K562 treated with DMSO at 1 percent for 12 hours (cell line): ENCODE data around the gene OAF. TPM values are rescaled to one million over a fixed set of nuclear protein-coding genes. Genes with fewer than 3 reads are reported as not detected.

ENCODE experiments used
- total RNA-seq: library from RNA; unstranded; fragments of 300-600 nt; gene quantifications from 2 replicates; pipeline ENCODE4 v1.2.3, GENCODE V29; 2022; ENCODE audit not compliant: insufficient read depth

OAF gene
- total RNA-seq, result 6.0 and 8.8 TPM in 2 replicates

GRCh38 chr11:120210626-120211521, at the start of gene OAF:
Gene OAF, plus strand, starts transcription at chr11:120211032. Its CDS starts 248 bp downstream, at chr11:120211280.

GRCh38 chr11:120239713-120240640, 29.1 kb downstream of the OAF start, which contains the start of gene POU2F3:
Gene POU2F3, plus strand, starts transcription at chr11:120240140. Its CDS starts 204 bp downstream, at chr11:120240344.

Other genes starting within 250 kb of the OAF start
- not detected in 2 replicates for gene TRIM29, start 72.9 kb upstream of the OAF start, total RNA-seq
- gene POU2F3, start 29.1 kb downstream of the OAF start, total RNA-seq, result not detected in 2 replicates
- gene TLCD5, start 114.3 kb downstream of the OAF start, total RNA-seq, result 0.77 and 1.1 TPM in 2 replicates
- 7.9 and 53.4 TPM in 2 replicates for gene ARHGEF12, start 125.4 kb downstream of the OAF start, total RNA-seq